ENCODE results near the gene POC1A. TPM values are rescaled to one million over a fixed set of nuclear protein-coding genes. Genes with fewer than 3 reads are reported as not detected.

The POC1A gene
- total and polyA plus RNA-seq, 2 of the 8 experiments (the other 6 are each of a cell fraction or from before 2014, with no cell fraction given), result 35.7 to 39.2 TPM

DNA sequence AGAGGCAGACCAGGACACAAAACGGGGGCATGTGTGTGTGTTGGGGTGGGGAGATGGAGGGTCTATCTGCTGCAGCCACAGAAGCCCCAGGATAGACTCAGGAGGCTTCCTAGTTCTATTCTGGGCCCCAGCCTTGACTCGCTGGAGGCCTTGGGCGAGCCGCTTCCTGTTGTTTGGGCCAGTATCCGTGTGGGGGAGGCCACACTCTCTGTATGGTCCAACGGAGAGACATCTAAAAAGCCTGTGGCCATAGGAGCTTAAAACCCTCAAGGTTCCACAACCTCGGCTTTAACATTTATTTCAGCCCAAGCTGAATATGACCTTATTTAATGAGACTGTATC lies 32.8 kb downstream of the POC1A start:
- Histone ChIP-seq H3K27ac (ENCODE audit: low read depth, low read length) (no peak overlapping the region), H3K36me3 (ENCODE audit: control insufficient read depth in 2 of 4, insufficient read depth in 4 of 4, low read length in 3 of 4) (peaks cover 9 to 21% (median 15%) of the 10 kb centered on the region in 4 experiments), H2AK5ac (ENCODE audit: low read depth, low read length) (no peak overlapping the region), H2BK20ac (ENCODE audit: low read length) (no peak overlapping the region), H3K9ac (replicated peaks in 1 of 4; ENCODE audit: extremely low read depth in 1 of 4, low read depth in 3 of 4, low read length in 3 of 4) (no peak overlapping the region), H3K18ac (ENCODE audit: extremely low read depth, low read length) (no peak overlapping the region), H4K8ac (ENCODE audit: extremely low read depth, insufficient read depth, low read length) (no peak overlapping the region), H3K56ac (replicated peaks; ENCODE audit: insufficient read length, low read depth, low read length) (no peak overlapping the region), H3K4me1 (replicated peaks in 1 of 4; ENCODE audit: control insufficient read depth in 3 of 4, insufficient read depth in 4 of 4, low read length in 3 of 4) (no peaks in the 10 kb centered on the region), H2BK15ac (ENCODE audit: low read length) (no peak overlapping the region), H3K23ac (ENCODE audit: insufficient read length) (no peak overlapping the region), H2BK12ac (ENCODE audit: low read depth, low read length) (no peak overlapping the region), H3K79me1 (ENCODE audit: low read depth, low read length) (no peaks in the 10 kb centered on the region; the same call in 1 of the 2 replicates), H4K5ac (ENCODE audit: insufficient read length, low read depth, low read length) (no peak overlapping the region), H2BK5ac (ENCODE audit: low read depth, low read length) (no peak overlapping the region), H2AFZ (ENCODE audit: low read length) (no peak overlapping the region), H2BK120ac (replicated peaks; ENCODE audit: low read depth, low read length) (no peak overlapping the region), H4K20me1 (replicated peaks in 1 of 2; ENCODE audit: control insufficient read depth in 1 of 2, insufficient read depth in 2 of 2, low read length in 2 of 2) (peaks cover 0 to 4% of the 10 kb centered on the region in 2 experiments), H3K4me2 (ENCODE audit: insufficient read depth in 1 of 2, low read depth in 2 of 2, low read length in 2 of 2) (no peak overlapping the region), H3K23me2 (ENCODE audit: low read depth, low read length) (no peaks in the 10 kb centered on the region), H3K4me3 (ENCODE audit: extremely low read depth in 1 of 4, insufficient read depth in 2 of 4, low read depth in 3 of 4, low read length in 4 of 4) (no peak overlapping the region), H3K27me3 (replicated peaks in 1 of 4; ENCODE audit: control insufficient read depth in 3 of 4, extremely low read depth in 1 of 4, insufficient read depth in 3 of 4, low read length in 3 of 4) (no peaks in the 10 kb centered on the region), H3K79me2 (ENCODE audit: control insufficient read depth in 1 of 2, insufficient read depth in 2 of 2, low read length in 2 of 2) (no peaks in the 10 kb centered on the region), H4K91ac (replicated peaks; ENCODE audit: insufficient read length, low read length) (no peak overlapping the region), H3K9me3 (ENCODE audit: insufficient read depth in 2 of 2, low read depth in 1 of 2, low read length in 1 of 2) (no peaks in the 10 kb centered on the region), H3K14ac (ENCODE audit: insufficient read length) (no peak overlapping the region), H3K4ac (replicated peaks; ENCODE audit: insufficient read length, low read depth, low read length) (no peak overlapping the region)
- DNase-seq (ENCODE audit: low read depth in 1 of 2, low spot score in 2 of 2) (no peak), FAIRE-seq (no peak)
- TF ChIP-seq SIX5 (IDR thresholded peaks at IDR 0.05; ENCODE audit: low read depth, low read length) (no peak), BRCA1 (IDR thresholded peaks at IDR 0.05; ENCODE audit: low read depth, low read length) (no peak), EP300 (IDR thresholded peaks at IDR 0.05; ENCODE audit: borderline replicate concordance in 1 of 2, low read depth in 2 of 2, low read length in 2 of 2) (no peak), CBX5 (IDR thresholded peaks at IDR 0.05; ENCODE audit: low read depth, low read length) (no peak), ZNF274 (IDR thresholded peaks at IDR 0.05; ENCODE audit: borderline replicate concordance, extremely low read depth, low read length) (no peak), KDM4A (IDR thresholded peaks at IDR 0.05; ENCODE audit: low read depth, low read length, severe bottlenecking) (no peak)
- TF ChIP-seq, protein P1, sequence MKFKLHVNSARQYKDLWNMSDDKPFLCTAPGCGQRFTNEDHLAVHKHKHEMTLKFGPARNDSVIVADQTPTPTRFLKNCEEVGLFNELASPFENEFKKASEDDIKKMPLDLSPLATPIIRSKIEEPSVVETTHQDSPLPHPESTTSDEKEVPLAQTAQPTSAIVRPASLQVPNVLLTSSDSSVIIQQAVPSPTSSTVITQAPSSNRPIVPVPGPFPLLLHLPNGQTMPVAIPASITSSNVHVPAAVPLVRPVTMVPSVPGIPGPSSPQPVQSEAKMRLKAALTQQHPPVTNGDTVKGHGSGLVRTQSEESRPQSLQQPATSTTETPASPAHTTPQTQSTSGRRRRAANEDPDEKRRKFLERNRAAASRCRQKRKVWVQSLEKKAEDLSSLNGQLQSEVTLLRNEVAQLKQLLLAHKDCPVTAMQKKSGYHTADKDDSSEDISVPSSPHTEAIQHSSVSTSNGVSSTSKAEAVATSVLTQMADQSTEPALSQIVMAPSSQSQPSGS (IDR thresholded peaks at IDR 0.05; ENCODE audit: low read length), result no peak
- TF ChIP-seq, protein P2, sequence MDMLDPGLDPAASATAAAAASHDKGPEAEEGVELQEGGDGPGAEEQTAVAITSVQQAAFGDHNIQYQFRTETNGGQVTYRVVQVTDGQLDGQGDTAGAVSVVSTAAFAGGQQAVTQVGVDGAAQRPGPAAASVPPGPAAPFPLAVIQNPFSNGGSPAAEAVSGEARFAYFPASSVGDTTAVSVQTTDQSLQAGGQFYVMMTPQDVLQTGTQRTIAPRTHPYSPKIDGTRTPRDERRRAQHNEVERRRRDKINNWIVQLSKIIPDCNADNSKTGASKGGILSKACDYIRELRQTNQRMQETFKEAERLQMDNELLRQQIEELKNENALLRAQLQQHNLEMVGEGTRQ (IDR thresholded peaks at IDR 0.05; ENCODE audit: low read length), result no peak
- POLR2A ChIA-PET (ENCODE audit: partially characterized antibody), result interaction anchor here (1.0 to 1.9 kb wide), 2 partner anchors 62 to 64 kb away, joined by 3 to 4 read pairs; partner anchors contain the start of gene DUSP7
- WGBS, 2 experiments (ENCODE audit: extremely low coverage in 1 of 2, insufficient coverage in 1 of 2, insufficient read length in 1 of 2, insufficient replicate concordance in 2 of 2, low coverage in 1 of 2, low lambda C conversion rate in 2 of 2, missing lambda C conversion rate in 1 of 2), result 93% methylated on average over 7 of the region's 7 CpGs; no CpG with 5 or more reads in 1 of the 2 experiments
- CTCF ChIA-PET (ENCODE audit: partially characterized antibody), result interaction anchor here (0.6 to 6.0 kb wide), 19 partner anchors 10 to 125 kb away, joined by 3 to 132 read pairs (median 11); partner anchors contain the start of gene DUSP7

All from H1 (cell line).